Measurements from ENCODE around the gene MLIP.

Gene MLIP

DNA sequence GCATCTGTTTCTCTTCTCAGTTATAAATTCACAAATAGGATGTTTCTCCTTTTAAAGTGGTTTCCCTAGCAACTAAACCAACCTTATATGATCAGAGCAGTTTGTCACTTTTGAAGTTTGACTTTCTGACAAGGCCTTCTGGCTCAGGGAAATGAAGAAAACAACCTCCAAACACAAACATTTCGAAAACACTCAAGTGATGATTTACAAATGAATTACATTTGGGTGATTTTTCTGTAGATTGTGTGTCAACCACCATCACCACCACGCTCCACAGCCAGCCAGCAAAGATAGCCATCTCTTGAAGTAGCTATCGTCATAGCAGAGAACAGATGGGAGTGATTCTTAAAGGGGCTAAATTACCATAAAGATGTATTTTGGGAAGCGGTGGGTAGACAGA lies 16.5 kb upstream of the MLIP start:
- Histone ChIP-seq H3K27me3 (ENCODE audit: control insufficient read depth in 1 of 2, insufficient read depth in 2 of 2, low read length in 2 of 2) (no peaks in the 10 kb centered on the region), H3K27ac (ENCODE audit: low read depth, low read length) (no peak overlapping the region), H3K9ac (ENCODE audit: low read depth in 1 of 2, low read length in 2 of 2) (no peak overlapping the region), H3K36me3 (ENCODE audit: control insufficient read depth in 1 of 2, insufficient read depth in 2 of 2, low read length in 2 of 2) (no peaks in the 10 kb centered on the region), H3K4me3 (ENCODE audit: low read depth in 1 of 2, low read length in 2 of 2) (no peak overlapping the region), H3K4me1 (ENCODE audit: control insufficient read depth in 1 of 2, insufficient read depth in 2 of 2, low read length in 2 of 2) (no peaks in the 10 kb centered on the region), H3K9me3 (ENCODE audit: control insufficient read depth in 1 of 2, low read length in 2 of 2) (no peaks in the 10 kb centered on the region)

DNA sequence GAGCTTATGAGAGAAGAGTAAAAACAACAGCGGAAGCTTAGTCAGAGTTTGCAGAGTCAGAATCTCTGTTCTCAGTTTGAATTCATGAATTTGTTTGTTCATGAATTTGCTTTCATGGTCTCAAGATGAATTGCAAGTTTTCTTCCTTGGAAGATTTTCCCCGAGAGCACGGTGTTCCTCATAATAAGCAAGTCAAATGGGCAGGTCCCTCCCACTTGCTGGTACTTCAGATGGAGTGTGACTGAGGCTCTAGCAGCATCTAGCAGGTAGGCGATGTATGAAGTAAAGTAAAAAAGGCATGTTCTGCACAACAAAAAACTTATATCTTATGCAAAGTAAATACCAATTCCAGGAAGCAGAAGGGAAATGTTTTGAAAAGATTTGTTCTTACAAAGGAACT lies 15.5 kb upstream of the MLIP start:
- Histone ChIP-seq H3K9me3 (ENCODE audit: control insufficient read depth in 1 of 2, low read length in 2 of 2) (no peaks in the 10 kb centered on the region), H3K36me3 (ENCODE audit: control insufficient read depth in 1 of 2, insufficient read depth in 2 of 2, low read length in 2 of 2) (no peaks in the 10 kb centered on the region), H3K9ac (ENCODE audit: low read depth in 1 of 2, low read length in 2 of 2) (no peak overlapping the region), H3K4me1 (ENCODE audit: control insufficient read depth in 1 of 2, insufficient read depth in 2 of 2, low read length in 2 of 2) (no peaks in the 10 kb centered on the region), H3K27ac (ENCODE audit: low read depth, low read length) (no peak overlapping the region), H3K27me3 (ENCODE audit: control insufficient read depth in 1 of 2, insufficient read depth in 2 of 2, low read length in 2 of 2) (no peaks in the 10 kb centered on the region), H3K4me3 (ENCODE audit: low read depth in 1 of 2, low read length in 2 of 2) (no peak overlapping the region)

DNA sequence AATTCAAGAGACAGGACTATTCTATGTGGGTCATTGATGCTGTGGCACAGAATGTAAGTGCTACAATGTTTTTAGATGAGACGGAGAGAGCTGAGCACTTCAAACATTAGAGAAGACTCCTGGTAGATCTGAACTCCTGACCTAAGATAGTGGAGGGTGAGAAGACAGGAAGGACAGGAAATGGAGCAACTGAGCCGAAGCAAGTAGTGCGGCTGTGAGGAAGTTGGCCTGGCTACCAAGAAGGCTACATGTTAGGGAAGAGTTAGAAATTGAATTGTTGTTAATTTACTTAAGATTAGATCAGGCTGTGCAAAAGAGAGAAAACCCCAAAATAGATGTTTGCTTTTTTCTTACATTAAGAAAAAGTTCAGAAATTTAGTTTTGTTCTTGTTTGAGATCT lies 14.4 kb upstream of the MLIP start:
- Histone ChIP-seq H3K27ac (ENCODE audit: low read depth, low read length) (no peak overlapping the region), H3K9me3 (ENCODE audit: control insufficient read depth in 1 of 2, low read length in 2 of 2) (no peaks in the 10 kb centered on the region), H3K36me3 (ENCODE audit: control insufficient read depth in 1 of 2, insufficient read depth in 2 of 2, low read length in 2 of 2) (no peaks in the 10 kb centered on the region), H3K4me3 (ENCODE audit: low read depth in 1 of 2, low read length in 2 of 2) (no peak overlapping the region), H3K9ac (ENCODE audit: low read depth in 1 of 2, low read length in 2 of 2) (no peak overlapping the region), H3K4me1 (ENCODE audit: control insufficient read depth in 1 of 2, insufficient read depth in 2 of 2, low read length in 2 of 2) (no peaks in the 10 kb centered on the region), H3K27me3 (ENCODE audit: control insufficient read depth in 1 of 2, insufficient read depth in 2 of 2, low read length in 2 of 2) (no peaks in the 10 kb centered on the region)

DNA sequence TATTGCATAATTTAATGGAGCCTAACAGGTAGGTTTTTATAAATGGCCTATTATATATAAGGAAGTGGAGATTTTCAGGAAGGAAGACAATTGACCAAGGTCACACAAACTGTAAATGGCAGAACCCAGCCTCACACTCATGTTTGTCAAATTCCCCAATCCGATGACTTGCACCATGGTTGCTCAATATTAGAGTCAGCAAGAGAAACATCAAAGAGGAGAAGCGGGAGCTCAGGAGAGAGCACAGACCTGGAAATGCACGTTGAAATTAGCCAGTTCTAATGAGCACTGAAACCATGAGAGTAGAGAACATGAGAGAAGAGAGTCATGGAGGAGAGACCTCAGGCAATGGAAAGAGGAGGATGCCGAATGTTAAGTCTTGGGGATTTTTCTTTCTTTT lies 13.5 kb upstream of the MLIP start:
- H3K9me3 ChIP-seq (ENCODE audit: control insufficient read depth in 1 of 2, low read length in 2 of 2) = no peaks in the 10 kb centered on the region
- H3K4me1 ChIP-seq (ENCODE audit: control insufficient read depth in 1 of 2, insufficient read depth in 2 of 2, low read length in 2 of 2) = no peaks in the 10 kb centered on the region
- no peaks in the 10 kb centered on the region for H3K36me3 ChIP-seq (ENCODE audit: control insufficient read depth in 1 of 2, insufficient read depth in 2 of 2, low read length in 2 of 2)
- no peaks in the 10 kb centered on the region for H3K27me3 ChIP-seq (ENCODE audit: control insufficient read depth in 1 of 2, insufficient read depth in 2 of 2, low read length in 2 of 2)
- no peak overlapping the region for H3K4me3 ChIP-seq (ENCODE audit: low read depth in 1 of 2, low read length in 2 of 2)
- no peak overlapping the region for H3K27ac ChIP-seq (ENCODE audit: low read depth, low read length)
- H3K9ac ChIP-seq (ENCODE audit: low read depth in 1 of 2, low read length in 2 of 2) = no peak overlapping the region

DNA sequence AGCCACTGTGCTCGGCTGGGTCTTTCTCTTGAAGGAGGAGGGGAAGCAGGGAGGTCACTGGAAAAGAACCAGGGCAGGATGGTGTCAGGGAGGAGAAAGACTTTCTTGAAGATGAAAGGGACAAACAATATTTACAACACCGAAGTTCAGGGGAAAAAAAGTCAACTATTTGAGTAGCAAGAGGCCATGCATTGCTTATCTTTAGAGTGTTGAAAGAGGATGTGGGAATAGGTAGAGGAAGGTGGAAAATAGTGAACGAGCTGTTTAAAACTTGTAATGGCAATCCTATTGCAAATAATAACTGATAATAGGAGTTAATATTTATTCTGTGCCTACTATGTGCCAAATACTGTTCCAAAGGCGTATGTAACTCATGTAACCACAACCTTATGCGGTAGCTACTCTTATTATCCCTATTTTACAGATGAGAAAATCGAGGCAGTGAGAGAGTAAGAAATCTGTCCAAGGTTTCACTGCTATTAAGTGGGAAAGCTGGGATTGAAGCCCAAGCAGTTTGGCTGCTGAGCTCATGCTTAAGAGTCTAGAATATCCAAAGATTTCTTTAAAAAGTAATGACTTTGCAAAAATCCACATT lies 12.7 kb upstream of the MLIP start:
- H3K4me1 ChIP-seq (ENCODE audit: control insufficient read depth in 1 of 2, insufficient read depth in 2 of 2, low read length in 2 of 2) = no peaks in the 10 kb centered on the region
- no peak overlapping the region for H3K9ac ChIP-seq (ENCODE audit: low read depth in 1 of 2, low read length in 2 of 2)
- no peaks in the 10 kb centered on the region for H3K9me3 ChIP-seq (ENCODE audit: control insufficient read depth in 1 of 2, low read length in 2 of 2)
- no peak overlapping the region for H3K4me3 ChIP-seq (ENCODE audit: low read depth in 1 of 2, low read length in 2 of 2)
- H3K27ac ChIP-seq (ENCODE audit: low read depth, low read length) = no peak overlapping the region
- H3K36me3 ChIP-seq (ENCODE audit: control insufficient read depth in 1 of 2, insufficient read depth in 2 of 2, low read length in 2 of 2) = no peaks in the 10 kb centered on the region
- no peaks in the 10 kb centered on the region for H3K27me3 ChIP-seq (ENCODE audit: control insufficient read depth in 1 of 2, insufficient read depth in 2 of 2, low read length in 2 of 2)

DNA sequence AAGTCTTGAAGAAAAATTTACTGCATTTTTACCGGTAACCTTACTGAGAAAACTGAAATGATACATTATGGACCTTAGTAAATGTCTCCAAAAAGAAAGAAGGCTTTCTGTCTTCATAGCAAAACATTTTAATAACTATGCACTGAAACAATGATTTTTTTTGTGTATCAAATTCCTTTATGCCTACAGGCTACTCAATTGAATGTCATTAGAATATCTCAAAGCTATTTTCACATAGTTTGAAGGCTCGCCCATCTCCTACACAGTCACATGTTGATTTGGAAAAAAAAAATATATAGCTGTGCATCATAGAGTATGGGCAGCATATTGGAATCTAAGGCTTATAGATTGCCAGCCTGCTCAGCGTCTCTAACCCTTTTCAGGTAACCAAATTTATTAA lies 12.0 kb upstream of the MLIP start:
- no peak overlapping the region for H3K27ac ChIP-seq (ENCODE audit: low read depth, low read length)
- H3K9me3 ChIP-seq (ENCODE audit: control insufficient read depth in 1 of 2, low read length in 2 of 2) = no peaks in the 10 kb centered on the region
- no peaks in the 10 kb centered on the region for H3K27me3 ChIP-seq (ENCODE audit: control insufficient read depth in 1 of 2, insufficient read depth in 2 of 2, low read length in 2 of 2)

DNA sequence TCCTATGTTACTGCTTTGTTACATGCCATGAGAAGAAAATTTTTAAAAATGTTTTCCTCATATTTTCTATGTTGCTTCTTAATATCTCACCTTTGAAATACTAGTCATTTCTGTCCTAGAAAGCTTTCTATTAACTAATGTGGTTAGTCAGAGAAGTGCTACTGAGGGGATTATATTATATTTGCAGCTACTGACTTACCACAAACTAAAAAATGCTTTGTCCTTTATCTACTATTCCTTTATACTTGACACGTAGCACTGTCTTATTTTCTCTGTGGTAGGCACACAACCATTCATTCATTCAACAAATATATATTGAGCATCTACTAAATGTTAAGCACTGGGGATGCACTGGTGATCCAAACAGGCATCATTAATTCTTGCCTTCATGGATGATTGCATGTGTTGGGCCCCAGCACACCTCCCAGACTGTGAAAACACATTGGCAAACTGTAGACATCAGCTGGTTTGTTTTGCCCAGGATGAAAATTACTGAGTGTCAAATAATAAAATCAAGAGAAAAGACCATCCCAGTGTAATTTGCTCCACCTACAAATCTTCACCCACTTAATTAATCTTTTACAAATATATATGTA lies 10.7 kb upstream of the MLIP start:
- Histone ChIP-seq H3K36me3 (ENCODE audit: control insufficient read depth in 1 of 2, insufficient read depth in 2 of 2, low read length in 2 of 2) (no peaks in the 10 kb centered on the region), H3K27me3 (ENCODE audit: control insufficient read depth in 1 of 2, insufficient read depth in 2 of 2, low read length in 2 of 2) (no peaks in the 10 kb centered on the region), H3K9me3 (ENCODE audit: control insufficient read depth in 1 of 2, low read length in 2 of 2) (no peaks in the 10 kb centered on the region), H3K9ac (ENCODE audit: low read depth in 1 of 2, low read length in 2 of 2) (no peak overlapping the region), H3K4me3 (ENCODE audit: low read depth in 1 of 2, low read length in 2 of 2) (no peak overlapping the region), H3K27ac (ENCODE audit: low read depth, low read length) (no peak overlapping the region), H3K4me1 (ENCODE audit: control insufficient read depth in 1 of 2, insufficient read depth in 2 of 2, low read length in 2 of 2) (no peaks in the 10 kb centered on the region)

More for the DNA sequence above, 12.0 kb upstream of the MLIP start:
- no peak overlapping the region for H3K4me3 ChIP-seq (ENCODE audit: low read depth in 1 of 2, low read length in 2 of 2)
- no peak overlapping the region for H3K9ac ChIP-seq (ENCODE audit: low read depth in 1 of 2, low read length in 2 of 2)
- no peaks in the 10 kb centered on the region for H3K36me3 ChIP-seq (ENCODE audit: control insufficient read depth in 1 of 2, insufficient read depth in 2 of 2, low read length in 2 of 2)
- no peaks in the 10 kb centered on the region for H3K4me1 ChIP-seq (ENCODE audit: control insufficient read depth in 1 of 2, insufficient read depth in 2 of 2, low read length in 2 of 2)

DNA sequence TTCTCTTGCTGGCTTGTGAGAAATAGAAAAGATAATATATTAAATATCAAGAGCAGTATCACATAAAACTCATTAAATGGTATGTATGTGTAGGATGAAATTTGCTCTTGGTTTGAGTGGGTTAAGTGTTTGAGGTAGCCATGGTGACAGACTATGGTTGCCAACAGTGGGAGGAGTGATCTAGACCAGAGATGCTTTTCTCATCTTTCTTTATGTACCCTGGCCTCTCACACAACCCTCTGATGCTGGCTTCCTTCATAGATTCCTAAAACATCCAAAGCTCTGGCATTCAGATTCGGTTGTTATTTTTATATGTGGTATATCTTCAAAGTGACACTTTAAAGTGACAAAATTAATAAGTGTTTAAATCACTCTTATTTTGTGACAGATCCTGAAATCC lies 9.0 kb upstream of the MLIP start:
- Histone ChIP-seq H3K4me3 (ENCODE audit: low read depth in 1 of 2, low read length in 2 of 2) (no peak overlapping the region), H3K9me3 (ENCODE audit: control insufficient read depth in 1 of 2, low read length in 2 of 2) (no peaks in the 10 kb centered on the region), H3K27ac (ENCODE audit: low read depth, low read length) (no peak overlapping the region), H3K4me1 (ENCODE audit: control insufficient read depth in 1 of 2, insufficient read depth in 2 of 2, low read length in 2 of 2) (no peaks in the 10 kb centered on the region), H3K9ac (ENCODE audit: low read depth in 1 of 2, low read length in 2 of 2) (no peak overlapping the region), H3K27me3 (ENCODE audit: control insufficient read depth in 1 of 2, insufficient read depth in 2 of 2, low read length in 2 of 2) (no peaks in the 10 kb centered on the region), H3K36me3 (ENCODE audit: control insufficient read depth in 1 of 2, insufficient read depth in 2 of 2, low read length in 2 of 2) (no peaks in the 10 kb centered on the region)

DNA sequence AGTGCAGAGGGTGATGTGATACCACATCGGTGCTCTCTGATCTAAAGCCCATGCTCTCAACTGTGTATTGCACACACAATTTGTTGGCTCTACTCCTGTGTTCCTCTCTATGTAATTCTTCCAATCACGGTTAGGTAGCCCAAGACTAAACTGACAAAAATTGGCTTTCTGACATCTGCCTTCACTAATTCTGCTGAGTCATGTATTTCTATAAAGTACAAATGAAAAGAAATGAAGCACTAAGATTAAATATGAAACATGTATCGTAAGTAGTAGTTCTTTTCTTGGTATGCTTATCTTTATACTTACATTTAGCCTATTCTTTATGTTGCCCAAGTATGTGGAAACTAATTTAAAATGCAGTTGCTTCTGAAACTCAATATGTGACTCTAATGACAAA lies 7.7 kb upstream of the MLIP start:
- H3K27ac ChIP-seq (ENCODE audit: low read depth, low read length) = no peak overlapping the region
- no peak overlapping the region for H3K9ac ChIP-seq (ENCODE audit: low read depth in 1 of 2, low read length in 2 of 2)
- H3K36me3 ChIP-seq (ENCODE audit: control insufficient read depth in 1 of 2, insufficient read depth in 2 of 2, low read length in 2 of 2) = no peaks in the 10 kb centered on the region
- H3K4me3 ChIP-seq (ENCODE audit: low read depth in 1 of 2, low read length in 2 of 2) = no peak overlapping the region
- no peaks in the 10 kb centered on the region for H3K9me3 ChIP-seq (ENCODE audit: control insufficient read depth in 1 of 2, low read length in 2 of 2)
- no peaks in the 10 kb centered on the region for H3K4me1 ChIP-seq (ENCODE audit: control insufficient read depth in 1 of 2, insufficient read depth in 2 of 2, low read length in 2 of 2)
- no peaks in the 10 kb centered on the region for H3K27me3 ChIP-seq (ENCODE audit: control insufficient read depth in 1 of 2, insufficient read depth in 2 of 2, low read length in 2 of 2)

DNA sequence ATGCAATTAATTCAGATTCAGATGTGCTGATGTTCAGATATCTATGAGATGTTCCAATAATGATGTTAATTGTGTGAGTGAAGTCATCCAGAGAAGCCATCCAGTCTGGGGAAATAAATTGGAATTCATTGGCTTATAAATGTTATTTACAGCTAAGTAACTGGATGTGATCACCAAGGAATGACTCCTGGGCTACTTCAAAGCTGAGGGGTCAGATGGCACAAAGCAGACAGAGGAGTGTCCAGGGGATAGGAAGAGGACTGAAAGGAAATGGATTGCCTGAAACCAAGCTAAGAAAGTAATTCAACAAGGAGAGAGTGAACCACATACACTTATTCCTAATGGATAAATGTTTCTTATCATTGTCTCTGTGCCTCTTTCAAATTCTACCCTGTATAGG lies 4.5 kb upstream of the MLIP start:
- peaks cover 0 to 6% of the 10 kb centered on the region in 2 donors for H3K4me1 ChIP-seq (ENCODE audit: control insufficient read depth in 1 of 2, insufficient read depth in 2 of 2, low read length in 2 of 2)
- no peak overlapping the region for H3K27ac ChIP-seq (ENCODE audit: low read depth, low read length)
- no peak overlapping the region for H3K9ac ChIP-seq (ENCODE audit: low read depth in 1 of 2, low read length in 2 of 2)
- no peaks in the 10 kb centered on the region for H3K36me3 ChIP-seq (ENCODE audit: control insufficient read depth in 1 of 2, insufficient read depth in 2 of 2, low read length in 2 of 2)
- no peaks in the 10 kb centered on the region for H3K9me3 ChIP-seq (ENCODE audit: control insufficient read depth in 1 of 2, low read length in 2 of 2)
- no peak overlapping the region for H3K4me3 ChIP-seq (ENCODE audit: low read depth in 1 of 2, low read length in 2 of 2)
- H3K27me3 ChIP-seq (ENCODE audit: control insufficient read depth in 1 of 2, insufficient read depth in 2 of 2, low read length in 2 of 2) = no peaks in the 10 kb centered on the region

Measured in duodenal mucosa (tissue), 2 donors.